HEK293 (cell line): ENCODE results near the gene CHRM4.

Source experiments
- CTCF ChIA-PET: fragments of 350-600 bp; formaldehyde crosslinking; extraction: SDS; loops from one replicate; lab custom pipeline; 2021; ENCODE audit warnings: antibody characterized with exemption; lab: Yijun Ruan, JAX
- POLR2A ChIA-PET: fragments of 300-600 bp; formaldehyde crosslinking; extraction: SDS; loops from one replicate; lab custom pipeline; 2020; ENCODE audit warnings: antibody characterized with exemption, inconsistent platforms; lab: Yijun Ruan, JAX
- H3K27ac ChIP-seq: fragments of 200-500 bp; sonication (Bioruptor generic); 2 replicates; pipeline ENCODE4 v1.5.1; 2014; ENCODE audit warnings: low read depth, low read length, control low read depth, inconsistent platforms; ENCODE audit errors: extremely low read depth
- H3K36me3 ChIP-seq, 2 experiments: fragments of 200-500 bp in 1 of 2; sonication (Bioruptor generic) in 1 of 2; 1 replicate in 1 of 2; 2 replicates in 1 of 2; pipeline ENCODE4 v1.5.1; 2014 to 2017; ENCODE audit warnings: inconsistent platforms in 2 of 2, low read length in 2 of 2; ENCODE audit not compliant: control insufficient read depth in 2 of 2, insufficient read depth in 1 of 2
- H3K4me1 ChIP-seq: fragments of 200-500 bp; sonication (Bioruptor generic); 2 replicates; pipeline ENCODE4 v1.5.1; 2014; ENCODE audit warnings: mild to moderate bottlenecking, low read length, inconsistent platforms; ENCODE audit not compliant: control insufficient read depth, insufficient read depth
- H3K4me3 ChIP-seq: 2 replicates; pipeline ENCODE4 v1.5.1; 2011; ENCODE audit warnings: low read depth, mild to moderate bottlenecking, control low read depth, low read length, moderate library complexity
- H3K9me3 ChIP-seq: fragments of 200-500 bp; sonication (Bioruptor generic); 2 replicates; pipeline ENCODE4 v1.5.1; 2014; ENCODE audit warnings: low read depth, low read length, inconsistent platforms; ENCODE audit not compliant: control insufficient read depth, insufficient read depth
- BCL11A ChIP-seq: fragments of 450-650 bp; formaldehyde crosslinking; IDR thresholded peaks from 2 replicates; pipeline ENCODE4 v1.5.1; 2016; ENCODE audit warnings: low read depth, missing biosample characterization, missing genetic modification characterization
- GLIS1 ChIP-seq: fragments of 450-650 bp; formaldehyde crosslinking; IDR thresholded peaks from 2 replicates; pipeline ENCODE4 v1.5.1; 2016; ENCODE audit warnings: missing biosample characterization, missing genetic modification characterization
- HOXD13 ChIP-seq: sonication (generic); formaldehyde crosslinking; IDR thresholded peaks from 2 replicates; pipeline ENCODE4 v1.8.0; 2022; ENCODE audit warnings: missing genetic modification reagents, borderline replicate concordance
- YY1 ChIP-seq: fragments of 450-650 bp; formaldehyde crosslinking; IDR thresholded peaks from 2 replicates; pipeline ENCODE4 v1.5.1; 2018; ENCODE audit warnings: missing biosample characterization, missing genetic modification characterization
- ZBTB17 ChIP-seq: fragments of 450-650 bp; formaldehyde crosslinking; IDR thresholded peaks from 2 replicates; pipeline ENCODE4 v1.5.1; 2016; ENCODE audit warnings: missing biosample characterization, missing genetic modification characterization
- ZBTB8A ChIP-seq: fragments of 450-650 bp; formaldehyde crosslinking; IDR thresholded peaks from 2 replicates; pipeline ENCODE4 v1.5.1; 2016; ENCODE audit warnings: missing biosample characterization, missing genetic modification characterization
- ZEB2 ChIP-seq: fragments of 450-650 bp; formaldehyde crosslinking; IDR thresholded peaks from 2 replicates; pipeline ENCODE4 v1.5.1; 2016; ENCODE audit warnings: missing biosample characterization, missing genetic modification characterization
- ZFHX2 ChIP-seq: fragments of 450-650 bp; formaldehyde crosslinking; conservative IDR thresholded peaks from 2 replicates; pipeline ENCODE4 v1.5.1; 2016; ENCODE audit warnings: missing biosample characterization, missing genetic modification characterization
- ZFP41 ChIP-seq: fragments of 450-650 bp; formaldehyde crosslinking; IDR thresholded peaks from 2 replicates; pipeline ENCODE4 v1.5.1; 2016; ENCODE audit warnings: missing biosample characterization, missing genetic modification characterization, borderline replicate concordance
- ZFP69B ChIP-seq: fragments of 450-650 bp; formaldehyde crosslinking; IDR thresholded peaks from 2 replicates; pipeline ENCODE4 v1.5.1; 2016; ENCODE audit warnings: missing biosample characterization, missing genetic modification characterization
- ZIC2 ChIP-seq: fragments of 450-650 bp; formaldehyde crosslinking; IDR thresholded peaks from 2 replicates; pipeline ENCODE4 v1.5.1; 2016; ENCODE audit warnings: missing biosample characterization, missing genetic modification characterization
- ZNF132 ChIP-seq: fragments of 450-650 bp; formaldehyde crosslinking; IDR thresholded peaks from 2 replicates; pipeline ENCODE4 v1.5.1; 2017; ENCODE audit warnings: missing biosample characterization, missing genetic modification characterization, borderline replicate concordance
- ZNF140 ChIP-seq: fragments of 450-650 bp; formaldehyde crosslinking; IDR thresholded peaks from 2 replicates; pipeline ENCODE4 v1.5.1; 2016; ENCODE audit warnings: missing biosample characterization, missing genetic modification characterization
- ZNF16 ChIP-seq: fragments of 450-650 bp; formaldehyde crosslinking; IDR thresholded peaks from 2 replicates; pipeline ENCODE4 v1.5.1; 2016; ENCODE audit warnings: low read depth, missing biosample characterization, missing genetic modification characterization
- ZNF223 ChIP-seq: fragments of 450-650 bp; formaldehyde crosslinking; IDR thresholded peaks from 2 replicates; pipeline ENCODE4 v1.5.1; 2016; ENCODE audit warnings: missing biosample characterization, missing genetic modification characterization
- ZNF24 ChIP-seq: fragments of 450-650 bp; formaldehyde crosslinking; IDR thresholded peaks from 2 replicates; pipeline ENCODE4 v1.5.1; 2016; ENCODE audit warnings: missing biosample characterization, missing genetic modification characterization
- ZNF266 ChIP-seq: fragments of 450-650 bp; formaldehyde crosslinking; IDR thresholded peaks from 2 replicates; pipeline ENCODE4 v1.5.1; 2016; ENCODE audit warnings: missing biosample characterization, missing genetic modification characterization, low read depth
- ZNF341 ChIP-seq: fragments of 450-650 bp; formaldehyde crosslinking; IDR thresholded peaks from 2 replicates; pipeline ENCODE4; 2016; ENCODE audit warnings: low read depth, missing biosample characterization, missing genetic modification characterization
- ZNF433 ChIP-seq: fragments of 450-650 bp; formaldehyde crosslinking; IDR thresholded peaks from 2 replicates; pipeline ENCODE4 v1.5.1; 2016; ENCODE audit warnings: missing biosample characterization, missing genetic modification characterization, low read depth
- ZNF585B ChIP-seq: fragments of 450-650 bp; formaldehyde crosslinking; IDR thresholded peaks from 2 replicates; pipeline ENCODE4 v1.5.1; 2016; ENCODE audit warnings: missing biosample characterization, missing genetic modification characterization
- ZNF654 ChIP-seq: fragments of 450-650 bp; formaldehyde crosslinking; IDR thresholded peaks from 2 replicates; pipeline ENCODE4 v1.5.1; 2016; ENCODE audit warnings: low read depth, missing biosample characterization, missing genetic modification characterization
- ZXDB ChIP-seq: fragments of 450-650 bp; formaldehyde crosslinking; IDR thresholded peaks from 2 replicates; pipeline ENCODE4 v1.5.1; 2016; ENCODE audit warnings: missing biosample characterization, missing genetic modification characterization
- TF ChIP-seq, protein P1 (sequence below): fragments of 450-650 bp; formaldehyde crosslinking; IDR thresholded peaks from 2 replicates; pipeline ENCODE4 v1.5.1; 2016; ENCODE audit warnings: missing biosample characterization, missing genetic modification characterization
- TF ChIP-seq, protein P2 (sequence below): fragments of 450-650 bp; formaldehyde crosslinking; IDR thresholded peaks from 2 replicates; pipeline ENCODE4 v1.5.1; 2016; ENCODE audit warnings: missing biosample characterization, missing genetic modification characterization

Gene CHRM4

DNA sequence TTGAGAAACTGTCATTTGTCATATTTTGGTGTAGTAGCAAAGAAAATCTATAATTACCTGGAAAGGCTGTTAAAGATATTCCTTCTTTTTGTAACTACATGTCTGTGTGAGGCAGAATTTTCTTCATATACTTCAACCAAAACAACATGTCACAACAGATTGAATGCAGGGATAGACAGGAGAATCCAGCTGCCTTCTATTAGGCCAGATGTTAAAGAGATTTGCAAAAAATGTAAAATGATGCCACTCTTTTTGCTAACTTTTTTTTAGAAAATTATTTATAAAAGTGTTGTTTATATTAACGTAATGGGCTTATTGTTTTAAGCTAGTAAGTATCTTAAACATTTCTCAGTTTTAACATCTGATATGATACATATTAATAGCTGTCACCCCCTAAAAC lies 31.6 kb downstream of the CHRM4 start:
- Histone ChIP-seq H3K9me3 (no peaks in the 10 kb centered on the region), H3K36me3 (peaks cover 0 to 10% of the 10 kb centered on the region in 2 experiments; a peak in 1 of 3 replicates), H3K27ac (no peak overlapping the region)
- TF ChIP-seq ZBTB17 (tag by site-specific recombination) (no peak), ZNF654 (no peak)
- TF ChIP-seq, all 188 proteins: peak for 0
- no peak overlapping the region for H3K4me3 ChIP-seq
- CTCF ChIA-PET, result interaction anchor here (0.6 to 3.3 kb wide), 6 partner anchors 8 to 1029 kb away, joined by 3 to 26 read pairs (median 13); no protein-coding TSS in a partner anchor
- H3K4me1 ChIP-seq, result peaks cover 9% of the 10 kb centered on the region
- POLR2A ChIA-PET, result interaction anchor here (0.6 to 1.3 kb wide), 3 partner anchors 9 to 505 kb away, joined by 3 to 4 read pairs (median 4); no protein-coding TSS in a partner anchor

DNA sequence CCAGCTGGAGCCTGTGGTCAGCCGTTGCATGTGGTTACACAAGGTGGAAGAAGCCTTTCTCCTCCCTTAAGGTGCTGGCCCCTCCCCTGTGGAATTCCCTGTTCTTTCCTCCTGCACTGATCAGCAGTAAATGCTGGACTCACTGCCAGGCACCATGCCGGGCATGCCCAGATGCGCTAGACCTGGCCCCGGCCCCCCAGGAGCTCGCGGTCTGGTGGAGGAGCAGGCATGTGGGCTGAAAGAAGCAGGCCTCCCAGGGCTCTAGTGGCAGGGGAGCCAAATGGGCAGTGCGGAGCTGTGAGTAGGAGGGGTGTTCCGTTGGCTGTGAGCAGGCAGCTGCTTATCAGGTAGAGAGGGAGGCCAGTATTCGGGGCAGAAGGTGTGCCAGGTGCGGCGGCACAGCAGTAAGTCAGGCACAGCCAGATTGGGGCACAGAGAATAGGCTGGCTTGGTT lies 34.1 kb downstream of the CHRM4 start:
- Histone ChIP-seq H3K27ac (no peak overlapping the region), H3K36me3 (peaks cover 0 to 14% of the 10 kb centered on the region in 2 experiments; a peak in 1 of 3 replicates), H3K9me3 (no peaks in the 10 kb centered on the region), H3K4me1 (peaks cover 9% of the 10 kb centered on the region), H3K4me3 (no peak overlapping the region)
- ChIA-PET CTCF (interaction anchor here (0.5 to 1.9 kb wide), 6 partner anchors 8 to 133 kb away, joined by 3 to 8 read pairs (median 3); partner anchors contain the start of gene DGKZ), POLR2A (interaction anchor here (1.1 kb wide), 1 partner anchor 21 kb away, joined by 4 read pairs; no protein-coding TSS in a partner anchor)
- TF ChIP-seq ZNF266 (tag by site-specific recombination) (no peak), ZNF140 (tag by site-specific recombination) (no peak), ZXDB (tag by site-specific recombination) (no peak), ZFP69B (tag by site-specific recombination) (no peak), YY1 (tag by site-specific recombination) (no peak), ZFP41 (no peak), ZNF585B (tag by site-specific recombination) (no peak), BCL11A (tag by site-specific recombination) (no peak), ZNF341 (tag by site-specific recombination) (no peak), ZNF16 (tag by site-specific recombination) (no peak), ZFHX2 (peak; percentile 45), ZNF24 (tag by site-specific recombination) (no peak), ZIC2 (peak; percentile 86), ZNF223 (no peak), GLIS1 (tag by site-specific recombination) (peak; percentile 52), HOXD13 (CRISPR knock-in tag) (no peak), ZEB2 (no peak), ZBTB8A (tag by site-specific recombination) (0 out of 2 replicates have a peak, but pooled peaks have one; percentile 32), ZNF132 (tag by site-specific recombination) (no peak), ZNF433 (tag by site-specific recombination) (no peak)
- TF ChIP-seq, protein P1, sequence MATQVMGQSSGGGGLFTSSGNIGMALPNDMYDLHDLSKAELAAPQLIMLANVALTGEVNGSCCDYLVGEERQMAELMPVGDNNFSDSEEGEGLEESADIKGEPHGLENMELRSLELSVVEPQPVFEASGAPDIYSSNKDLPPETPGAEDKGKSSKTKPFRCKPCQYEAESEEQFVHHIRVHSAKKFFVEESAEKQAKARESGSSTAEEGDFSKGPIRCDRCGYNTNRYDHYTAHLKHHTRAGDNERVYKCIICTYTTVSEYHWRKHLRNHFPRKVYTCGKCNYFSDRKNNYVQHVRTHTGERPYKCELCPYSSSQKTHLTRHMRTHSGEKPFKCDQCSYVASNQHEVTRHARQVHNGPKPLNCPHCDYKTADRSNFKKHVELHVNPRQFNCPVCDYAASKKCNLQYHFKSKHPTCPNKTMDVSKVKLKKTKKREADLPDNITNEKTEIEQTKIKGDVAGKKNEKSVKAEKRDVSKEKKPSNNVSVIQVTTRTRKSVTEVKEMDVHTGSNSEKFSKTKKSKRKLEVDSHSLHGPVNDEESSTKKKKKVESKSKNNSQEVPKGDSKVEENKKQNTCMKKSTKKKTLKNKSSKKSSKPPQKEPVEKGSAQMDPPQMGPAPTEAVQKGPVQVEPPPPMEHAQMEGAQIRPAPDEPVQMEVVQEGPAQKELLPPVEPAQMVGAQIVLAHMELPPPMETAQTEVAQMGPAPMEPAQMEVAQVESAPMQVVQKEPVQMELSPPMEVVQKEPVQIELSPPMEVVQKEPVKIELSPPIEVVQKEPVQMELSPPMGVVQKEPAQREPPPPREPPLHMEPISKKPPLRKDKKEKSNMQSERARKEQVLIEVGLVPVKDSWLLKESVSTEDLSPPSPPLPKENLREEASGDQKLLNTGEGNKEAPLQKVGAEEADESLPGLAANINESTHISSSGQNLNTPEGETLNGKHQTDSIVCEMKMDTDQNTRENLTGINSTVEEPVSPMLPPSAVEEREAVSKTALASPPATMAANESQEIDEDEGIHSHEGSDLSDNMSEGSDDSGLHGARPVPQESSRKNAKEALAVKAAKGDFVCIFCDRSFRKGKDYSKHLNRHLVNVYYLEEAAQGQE (tag by site-specific recombination), result no peak
- TF ChIP-seq, protein P2, sequence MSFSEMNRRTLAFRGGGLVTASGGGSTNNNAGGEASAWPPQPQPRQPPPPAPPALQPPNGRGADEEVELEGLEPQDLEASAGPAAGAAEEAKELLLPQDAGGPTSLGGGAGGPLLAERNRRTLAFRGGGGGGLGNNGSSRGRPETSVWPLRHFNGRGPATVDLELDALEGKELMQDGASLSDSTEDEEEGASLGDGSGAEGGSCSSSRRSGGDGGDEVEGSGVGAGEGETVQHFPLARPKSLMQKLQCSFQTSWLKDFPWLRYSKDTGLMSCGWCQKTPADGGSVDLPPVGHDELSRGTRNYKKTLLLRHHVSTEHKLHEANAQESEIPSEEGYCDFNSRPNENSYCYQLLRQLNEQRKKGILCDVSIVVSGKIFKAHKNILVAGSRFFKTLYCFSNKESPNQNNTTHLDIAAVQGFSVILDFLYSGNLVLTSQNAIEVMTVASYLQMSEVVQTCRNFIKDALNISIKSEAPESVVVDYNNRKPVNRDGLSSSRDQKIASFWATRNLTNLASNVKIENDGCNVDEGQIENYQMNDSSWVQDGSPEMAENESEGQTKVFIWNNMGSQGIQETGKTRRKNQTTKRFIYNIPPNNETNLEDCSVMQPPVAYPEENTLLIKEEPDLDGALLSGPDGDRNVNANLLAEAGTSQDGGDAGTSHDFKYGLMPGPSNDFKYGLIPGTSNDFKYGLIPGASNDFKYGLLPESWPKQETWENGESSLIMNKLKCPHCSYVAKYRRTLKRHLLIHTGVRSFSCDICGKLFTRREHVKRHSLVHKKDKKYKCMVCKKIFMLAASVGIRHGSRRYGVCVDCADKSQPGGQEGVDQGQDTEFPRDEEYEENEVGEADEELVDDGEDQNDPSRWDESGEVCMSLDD (tag by site-specific recombination), result no peak
